Brain pericyte (primary cell): ENCODE results near the gene TRIM43.
"Not testable (repeated sequence)": the region's sequence is repeated elsewhere in the genome, so short reads cannot be mapped to it uniquely, and the experiment has no call there.

Source experiments
- DNase-seq: peaks from one replicate; pipeline ENCODE4 v3.0.0-alpha.2; 2012; ENCODE audit warnings: low read depth, low spot score

Gene TRIM43

DNA sequence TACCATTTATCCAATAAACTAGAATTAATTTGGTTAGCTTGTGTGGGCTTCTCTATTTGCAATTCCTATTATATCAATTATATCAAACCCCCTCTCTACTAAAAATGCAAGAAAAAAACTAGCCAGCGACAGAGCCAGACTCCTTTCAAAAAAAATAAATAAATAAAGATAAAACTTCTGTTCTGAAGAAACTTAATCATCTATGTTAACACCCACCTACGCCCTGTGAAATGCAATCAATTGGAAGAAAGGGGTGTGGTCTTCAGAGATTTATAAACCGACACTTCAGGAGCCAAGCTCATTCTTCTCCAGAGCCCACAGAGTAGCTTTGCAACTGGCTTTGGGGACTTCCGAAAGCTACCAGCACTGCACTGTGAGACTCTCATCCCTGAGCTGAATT is at the start of gene TRIM43:
TSS of gene TRIM43 (plus strand) at position 301 of the 400 bp plus-strand sequence. CDS start 2,023 bp downstream, outside the sequence.
- not testable (repeated sequence) for DNase-seq

DNA sequence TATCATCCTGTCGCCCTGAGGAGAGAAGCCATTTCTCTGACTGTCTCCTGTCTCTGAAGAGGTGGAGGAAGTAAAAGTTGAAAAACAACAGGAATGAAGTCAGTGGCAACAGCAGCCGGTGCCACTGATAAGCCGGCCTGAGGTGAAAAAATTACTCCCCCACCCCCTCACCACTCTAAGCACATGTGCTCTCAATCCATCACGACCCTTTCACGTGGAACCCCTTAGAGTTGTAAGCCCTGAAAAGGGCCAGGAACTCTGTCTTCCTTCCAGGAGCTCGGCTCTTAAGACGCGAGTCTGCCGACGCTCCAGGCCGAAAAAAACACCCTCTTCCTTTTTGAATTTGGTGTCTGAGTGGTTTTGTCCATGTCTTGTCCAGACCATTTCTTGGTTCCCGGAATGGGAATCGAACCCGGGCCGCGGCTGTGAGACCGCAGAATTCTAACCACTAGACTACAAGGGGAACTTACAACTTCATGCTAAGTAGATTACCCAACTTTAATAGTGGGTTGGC is 40.7 kb upstream of the TRIM43 start:
- no peak for DNase-seq

DNA sequence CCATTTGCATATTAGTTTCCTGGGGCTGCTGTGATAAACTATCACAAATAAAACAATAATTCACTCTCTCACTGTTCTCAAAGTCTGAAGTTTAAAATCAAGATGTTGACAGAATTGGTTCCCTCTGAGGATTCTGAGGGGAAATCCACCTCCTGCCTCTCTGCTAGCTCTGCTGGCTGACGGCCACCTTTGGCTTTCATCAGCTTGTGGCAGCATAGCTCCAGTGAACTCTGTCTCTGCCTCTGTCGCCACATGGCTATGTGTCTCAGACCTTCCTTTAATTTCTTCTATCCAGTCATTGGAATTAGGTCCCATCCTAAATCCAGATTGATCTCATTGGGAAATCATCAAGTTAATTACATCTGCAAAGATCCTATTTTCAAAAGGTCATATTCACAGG is 38.9 kb upstream of the TRIM43 start:
- no peak for DNase-seq

DNA sequence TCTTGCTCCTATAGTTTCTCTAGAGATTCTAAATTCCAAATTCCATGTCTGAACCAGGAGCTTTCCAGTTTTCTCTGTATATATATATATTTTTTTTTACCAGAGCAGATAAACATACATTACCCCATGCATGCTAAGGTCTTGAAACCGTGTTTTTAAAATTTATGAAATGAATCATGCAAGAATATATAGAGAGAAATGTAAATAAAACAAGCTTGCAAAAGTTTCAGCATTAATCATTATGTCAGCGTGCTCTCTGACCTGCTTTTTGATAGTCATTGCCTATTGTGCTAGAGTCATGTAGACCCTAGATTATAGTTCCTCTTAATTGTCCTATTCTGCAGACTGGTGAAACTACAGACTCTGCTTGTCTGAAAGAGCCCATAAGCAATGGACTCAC is 22.6 kb upstream of the TRIM43 start:
- no peak for DNase-seq

DNA sequence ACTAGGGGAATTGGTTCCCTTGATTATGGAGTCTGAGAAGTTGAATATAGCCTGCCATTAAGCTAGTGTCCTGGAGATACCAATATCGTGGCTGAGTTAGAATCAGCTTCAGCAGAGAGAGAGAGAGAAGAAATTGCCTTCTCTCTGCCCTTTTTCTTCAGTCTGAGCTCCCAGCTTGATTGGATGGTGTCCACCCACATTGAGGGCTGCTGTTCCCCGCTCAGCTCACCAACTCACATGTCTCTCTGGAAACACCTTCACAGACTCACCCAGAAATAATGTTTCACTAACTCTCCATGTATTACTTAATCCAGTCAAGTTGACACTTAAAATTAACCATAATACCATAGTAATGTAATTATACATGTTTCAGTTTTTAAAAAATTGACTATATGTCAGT is 17.9 kb upstream of the TRIM43 start:
- DNase-seq = no peak

DNA sequence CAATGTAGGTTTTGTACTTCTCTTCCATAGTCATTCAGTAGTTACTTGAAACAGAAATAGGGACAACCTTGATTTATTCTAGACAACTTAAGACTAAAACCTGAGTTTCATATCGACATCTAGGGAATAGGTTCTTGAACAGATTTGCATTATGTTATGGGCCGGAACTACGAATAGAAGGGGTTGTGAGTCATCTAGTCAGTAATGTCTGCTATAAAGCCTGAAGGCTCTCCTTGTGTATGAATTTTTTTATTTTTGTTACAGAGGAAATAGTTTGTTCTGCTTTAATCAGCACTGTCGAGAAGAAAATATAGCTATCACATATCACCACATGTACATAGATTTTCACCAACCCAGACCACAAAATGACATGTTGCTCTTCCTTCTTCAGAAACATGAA is 17.3 kb upstream of the TRIM43 start:
- no peak for DNase-seq

DNA sequence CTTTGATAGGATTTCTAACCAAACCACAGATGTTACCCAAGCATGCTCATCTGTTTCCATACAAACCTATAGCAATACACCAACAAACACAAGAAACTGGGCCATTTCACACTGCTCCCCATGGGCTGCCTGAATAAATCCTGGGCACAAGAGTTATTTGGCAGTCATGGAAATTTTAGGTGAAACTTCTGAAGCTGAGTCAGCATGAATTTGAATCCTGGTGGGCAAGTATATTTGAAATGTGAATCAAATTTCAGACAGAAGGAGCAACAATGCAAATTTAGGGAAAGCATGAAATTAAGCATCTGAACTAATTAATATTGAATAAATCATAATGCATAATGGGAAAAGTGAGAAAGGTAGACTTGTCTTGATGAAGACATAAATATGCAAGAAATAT is 15.9 kb upstream of the TRIM43 start:
- no peak for DNase-seq

DNA sequence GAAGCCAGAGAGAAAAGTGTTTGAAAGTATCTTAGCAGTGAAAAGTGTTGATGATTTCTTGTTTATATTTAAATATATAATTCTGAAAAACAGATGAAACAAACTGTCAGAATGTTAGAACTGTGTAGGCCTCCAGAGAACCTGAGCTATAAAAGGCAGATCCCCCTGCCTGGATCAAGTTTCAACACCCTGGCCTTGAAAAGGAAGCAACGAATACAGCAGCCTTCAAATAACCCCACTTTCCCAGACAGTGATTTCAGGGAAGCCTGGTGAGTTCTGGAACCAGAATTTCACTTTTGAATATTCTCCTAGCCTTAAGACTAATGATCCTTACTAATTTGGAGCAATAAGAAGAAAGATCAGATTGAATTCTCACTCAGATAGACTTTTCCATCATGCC is 13.3 kb upstream of the TRIM43 start:
- DNase-seq = no peak

DNA sequence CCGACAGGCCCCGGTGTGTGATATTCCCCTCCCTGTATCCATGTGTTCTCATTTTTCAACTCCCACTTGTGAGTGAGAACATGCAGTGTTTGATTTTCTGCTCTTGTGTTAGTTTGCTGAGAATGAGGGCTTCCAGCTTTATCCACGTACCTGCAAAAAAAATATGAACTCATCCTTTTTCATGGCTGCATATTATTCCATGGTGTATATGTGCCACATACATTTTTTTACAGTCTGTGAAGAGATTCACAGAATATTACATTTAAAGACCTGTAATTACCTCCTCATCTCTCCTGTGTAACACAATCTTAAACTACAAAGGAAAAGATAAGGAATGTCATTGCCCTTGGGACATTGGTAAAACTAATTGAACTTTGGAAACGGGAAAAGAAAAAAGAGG is 8.3 kb upstream of the TRIM43 start:
- not testable (repeated sequence) for DNase-seq

DNA sequence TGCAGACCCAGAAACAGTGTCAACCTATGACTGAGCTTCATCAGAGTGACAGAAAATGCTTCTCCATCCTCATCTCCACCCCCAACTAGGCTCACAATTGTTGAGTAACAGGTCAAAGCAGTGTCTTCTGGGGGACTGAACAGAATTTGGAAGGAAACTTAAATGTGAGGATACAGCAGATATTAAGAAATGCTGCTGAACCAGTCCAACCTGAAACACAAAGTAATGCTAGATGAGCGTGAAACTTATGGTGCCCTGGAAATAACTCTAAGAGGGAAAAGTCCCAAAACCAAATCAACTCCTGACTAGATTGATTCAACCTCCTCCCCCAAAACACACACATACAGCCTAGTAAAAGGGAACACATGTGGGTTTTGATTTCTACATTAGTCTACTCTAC is 7.5 kb upstream of the TRIM43 start:
- not testable (repeated sequence) for DNase-seq

DNA sequence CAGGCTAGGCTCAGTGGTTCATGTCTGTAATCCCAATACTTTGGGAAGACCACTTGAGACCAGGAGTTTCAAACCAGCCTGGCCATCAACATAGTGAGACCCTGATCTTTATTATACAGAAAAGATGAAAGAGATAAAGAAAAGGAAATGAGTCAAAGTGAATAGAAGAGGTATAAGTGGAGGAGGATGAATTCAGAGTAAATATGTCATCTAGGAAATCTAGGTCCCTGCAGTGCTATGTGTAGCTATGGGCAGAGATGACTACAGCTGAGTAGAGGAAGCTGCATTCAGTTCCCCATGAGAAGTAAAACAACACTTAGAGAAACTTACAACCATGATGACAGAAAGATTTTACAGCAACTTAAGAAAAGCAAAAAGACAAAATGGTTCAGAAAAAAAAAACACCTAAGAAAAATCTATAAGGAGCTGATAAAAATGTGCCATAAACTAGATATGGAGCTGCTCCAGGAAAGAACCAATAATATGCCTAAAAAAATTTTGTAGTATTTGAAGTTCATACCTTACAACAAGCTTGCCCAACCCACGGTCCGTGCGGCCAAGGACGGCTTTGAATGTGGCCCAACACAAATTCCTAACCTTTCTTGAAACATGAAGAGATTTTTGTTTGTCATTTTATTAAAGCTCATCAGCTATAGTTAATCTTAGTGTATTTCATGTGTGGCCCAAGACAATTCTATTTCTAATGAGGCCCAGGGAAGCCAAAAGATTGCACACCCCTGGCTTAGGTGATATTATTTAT is 1.8 kb upstream of the TRIM43 start:
- not testable (repeated sequence) for DNase-seq

DNA sequence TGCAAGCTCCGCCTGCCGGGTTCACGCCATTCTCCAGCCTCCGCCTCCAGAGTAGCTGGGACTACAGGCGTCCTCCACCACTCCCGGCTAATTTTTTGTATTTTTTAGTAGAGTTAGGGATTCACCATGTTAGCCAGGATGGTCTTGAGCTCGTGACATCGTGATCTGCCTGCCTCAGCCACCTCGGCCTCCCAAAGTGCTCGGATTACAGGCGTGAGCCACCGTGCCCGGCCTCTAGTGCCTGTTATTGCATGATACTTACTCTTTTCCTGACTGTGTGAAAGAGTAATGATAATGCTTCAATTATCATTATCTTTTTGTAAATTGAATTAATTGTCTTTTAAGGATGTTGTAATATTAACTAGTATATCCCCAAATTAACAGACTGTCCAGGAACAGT is 1.2 kb downstream of the TRIM43 start:
- DNase-seq = not testable (repeated sequence)

DNA sequence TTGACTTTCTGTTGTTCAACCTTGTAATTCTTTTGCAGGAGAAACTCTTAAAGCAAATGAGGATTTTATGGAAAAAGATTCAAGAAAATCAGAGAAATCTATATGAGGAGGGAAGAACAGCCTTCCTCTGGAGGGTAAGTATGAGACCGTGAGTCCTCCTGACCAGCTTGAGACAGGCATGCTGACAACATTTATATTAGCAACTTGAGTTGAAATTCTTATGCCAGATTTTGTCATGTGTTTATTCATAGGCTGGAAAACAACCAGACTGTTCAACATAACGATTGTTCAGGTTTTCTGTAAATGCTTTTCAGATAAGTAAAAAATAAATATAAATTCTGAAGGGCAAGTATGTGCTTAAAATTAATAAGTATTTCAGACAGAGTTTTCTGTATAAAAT is 3.2 kb downstream of the TRIM43 start:
- DNase-seq = not testable (repeated sequence)

DNA sequence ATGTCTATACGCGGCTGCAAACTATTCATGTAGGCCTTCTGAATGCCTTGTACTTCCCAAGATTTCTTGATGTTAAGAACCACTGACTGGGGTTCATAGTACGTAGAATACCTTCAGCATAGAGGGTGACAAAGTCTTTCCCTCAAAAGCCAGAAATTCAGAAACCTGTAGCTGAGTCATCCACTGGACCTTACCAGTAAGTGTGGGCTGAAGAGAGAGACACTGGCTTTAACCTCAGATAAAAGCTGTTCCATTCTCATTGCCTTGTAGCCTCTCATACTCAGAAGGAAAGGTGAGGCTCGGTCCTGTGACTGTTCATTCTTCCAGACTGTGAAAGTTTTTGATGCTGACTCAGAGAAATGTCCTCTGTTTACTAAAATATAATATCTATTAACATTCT is 9.5 kb downstream of the TRIM43 start:
- not testable (repeated sequence) for DNase-seq

DNA sequence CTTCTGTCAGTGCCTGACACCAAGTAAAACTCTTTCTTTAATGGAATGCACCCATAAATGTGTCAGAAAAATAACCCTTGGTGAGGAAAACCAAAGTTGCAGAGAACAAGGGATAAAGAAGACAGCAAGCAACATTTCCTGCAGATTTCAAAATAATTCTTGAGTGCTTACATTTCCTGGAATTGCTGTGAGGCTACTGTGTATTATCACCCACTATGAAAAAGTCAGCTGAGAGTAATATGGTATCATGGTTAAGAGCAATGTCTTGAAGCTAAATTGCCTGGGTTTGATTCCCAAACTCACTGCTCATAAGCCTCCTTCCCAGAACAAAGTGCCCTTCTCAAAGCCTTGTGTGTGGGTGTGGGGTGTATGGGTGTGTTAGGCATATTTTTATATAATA is 10.3 kb downstream of the TRIM43 start:
- DNase-seq = not testable (repeated sequence)

DNA sequence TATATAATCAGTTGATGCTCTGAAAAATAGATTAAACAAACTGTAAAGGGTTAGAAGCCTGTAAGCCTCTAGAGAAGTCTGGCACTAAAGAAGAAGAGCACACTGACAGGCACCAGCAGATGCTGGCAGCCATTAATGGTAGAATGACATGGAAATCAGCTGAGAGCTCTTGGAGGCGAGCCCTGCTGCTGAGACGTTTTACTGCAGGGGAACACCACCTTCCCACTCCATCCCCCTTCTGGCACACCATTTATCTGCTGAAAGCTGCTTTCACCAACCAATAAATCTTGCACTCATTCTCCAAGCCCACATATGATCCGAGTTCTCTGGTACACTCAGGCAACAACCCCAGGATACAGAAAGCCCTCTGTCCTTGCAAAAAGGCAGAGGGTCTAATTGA is 16.6 kb downstream of the TRIM43 start:
- DNase-seq = not testable (repeated sequence)

DNA sequence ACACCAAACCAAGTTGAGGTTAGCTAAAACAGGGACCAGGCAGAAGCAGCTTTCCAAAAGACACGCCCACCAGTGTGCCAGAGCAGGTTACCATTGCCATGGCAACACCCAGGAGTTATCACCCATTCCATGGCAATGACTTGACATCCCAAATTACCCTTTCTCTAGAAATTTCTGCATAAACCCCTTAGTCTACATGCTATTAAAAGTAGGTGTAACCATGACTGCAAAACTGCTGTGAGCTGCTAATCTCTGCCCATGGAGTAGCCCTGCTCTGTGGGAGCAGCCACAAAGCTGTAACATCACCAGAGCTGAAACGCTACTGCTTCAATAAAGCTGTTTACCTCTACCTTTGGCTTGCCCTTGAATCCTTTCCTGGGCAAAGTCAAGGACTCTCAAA is 18.0 kb downstream of the TRIM43 start:
- DNase-seq = not testable (repeated sequence)

DNA sequence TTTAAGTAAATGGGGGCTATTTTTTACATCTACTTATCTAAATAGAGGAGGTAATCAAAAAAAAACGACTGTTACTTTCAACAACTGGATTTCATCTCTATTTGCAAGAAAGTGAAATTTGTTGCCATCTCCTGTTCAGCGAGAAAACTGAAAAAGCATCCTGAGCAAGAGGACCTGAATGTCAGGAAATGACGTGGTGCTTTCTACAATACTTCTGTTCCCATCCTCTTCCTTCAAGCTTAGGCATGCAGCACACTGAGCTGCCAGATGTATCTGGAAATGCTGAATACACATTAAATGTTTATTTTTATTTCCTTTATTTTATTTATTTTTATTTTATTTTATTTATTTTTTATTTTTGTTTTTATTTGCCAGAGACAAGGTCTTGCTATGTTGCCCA is 21.2 kb downstream of the TRIM43 start:
- not testable (repeated sequence) for DNase-seq

DNA sequence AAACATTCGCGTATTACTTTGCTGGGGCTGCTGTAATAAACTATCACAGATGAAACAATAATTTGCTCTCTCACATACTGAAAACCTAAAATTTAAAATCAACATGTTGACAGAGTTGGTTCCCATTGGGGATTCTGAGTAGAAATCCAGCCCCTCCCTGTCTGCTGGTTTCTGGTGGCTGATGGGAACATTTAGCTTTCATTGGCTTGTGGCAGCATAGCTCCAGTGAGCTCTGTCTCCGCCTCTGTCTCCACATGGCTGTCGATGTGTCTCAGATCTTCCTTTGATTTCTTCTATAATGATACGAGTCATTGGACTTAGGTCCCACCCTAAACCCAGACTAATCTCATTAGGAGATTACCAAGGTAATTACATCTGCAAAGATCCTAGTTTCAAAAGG is 30.9 kb downstream of the TRIM43 start:
- DNase-seq = not testable (repeated sequence)

DNA sequence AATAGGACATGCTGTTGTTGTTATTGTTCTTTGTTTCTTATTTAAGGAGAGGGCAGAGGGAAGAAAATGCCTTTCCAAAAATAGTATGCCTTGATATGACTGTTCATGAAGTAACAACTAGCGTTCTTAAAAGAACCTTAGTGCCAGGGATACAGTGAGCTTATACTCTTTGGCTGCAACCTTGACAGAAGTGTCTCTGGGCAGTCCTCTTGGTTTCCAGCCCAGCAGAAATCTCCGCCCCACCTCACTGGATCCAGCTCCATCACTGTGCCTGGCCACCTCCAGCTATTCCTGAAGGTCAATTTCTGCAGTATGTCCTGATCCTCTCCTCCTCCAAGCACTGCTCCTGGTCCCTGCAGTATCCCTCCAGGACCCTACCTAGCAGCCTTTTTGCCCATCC is 39.2 kb downstream of the TRIM43 start:
- DNase-seq = not testable (repeated sequence)

DNA sequence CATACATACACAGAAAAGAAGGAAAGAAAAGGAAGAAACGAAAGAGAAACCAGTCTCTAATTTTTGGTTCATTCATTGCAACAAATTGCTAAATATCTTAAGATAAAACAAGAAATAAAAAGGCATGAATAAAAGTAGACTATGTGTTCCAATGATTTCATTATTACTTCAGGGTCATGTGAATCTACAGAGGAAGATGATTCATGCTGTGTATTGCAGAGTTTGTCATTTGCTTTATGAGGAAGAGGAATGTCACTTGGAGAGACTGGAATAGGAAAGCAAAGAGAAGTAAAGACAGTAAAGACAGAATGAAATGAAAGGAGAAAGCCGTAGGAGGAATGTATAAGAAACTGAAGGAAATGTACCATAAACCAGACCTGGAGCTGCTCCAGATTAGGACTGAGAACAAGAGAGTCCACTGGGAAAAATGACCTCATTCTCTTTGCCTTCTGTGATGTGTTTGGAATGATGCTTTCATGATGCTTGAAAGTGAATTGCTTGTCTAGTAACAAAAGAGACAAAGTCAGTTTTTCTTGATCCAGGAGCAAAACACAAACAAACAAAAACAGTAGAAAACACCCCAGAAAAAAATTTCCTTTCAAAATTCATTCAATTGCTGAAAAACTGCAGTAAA is 41.9 kb downstream of the TRIM43 start:
- not testable (repeated sequence) for DNase-seq

DNA sequence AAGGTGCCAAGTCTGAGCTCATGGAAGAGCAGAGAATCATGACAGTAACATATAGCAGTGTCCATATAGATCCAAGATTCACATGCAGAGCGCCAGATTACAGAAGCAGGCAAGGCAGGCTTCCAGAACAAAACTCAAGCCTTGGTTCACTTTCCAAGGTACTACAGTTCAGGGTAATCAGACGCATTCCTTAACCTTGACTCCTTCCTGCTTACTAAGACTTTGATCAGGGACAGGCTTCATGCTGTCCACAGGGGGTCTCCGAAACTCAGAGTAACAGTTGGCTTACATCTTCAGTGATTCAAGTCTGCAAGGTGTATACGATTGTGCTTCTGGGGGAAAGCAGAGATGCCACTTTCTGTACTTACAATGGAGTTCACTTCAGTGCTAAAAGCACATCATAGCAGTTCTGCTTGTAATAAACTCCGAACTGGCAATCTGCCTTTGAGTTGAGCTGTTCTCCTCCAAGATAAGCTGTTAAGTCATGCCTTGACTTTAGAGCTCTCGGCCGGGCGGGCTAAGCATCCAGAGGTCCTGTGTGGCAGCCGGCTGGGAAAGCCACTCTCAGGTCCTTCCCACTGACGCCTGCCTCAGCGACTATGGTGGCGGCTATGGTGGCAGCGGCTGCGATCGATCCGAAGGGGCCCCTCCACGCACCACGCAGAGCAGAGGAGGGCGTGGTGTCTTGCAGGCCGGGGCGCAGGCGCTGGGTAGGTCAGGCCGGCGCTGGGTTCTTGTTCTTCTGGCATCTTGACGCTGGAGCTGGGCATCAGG is 48.9 kb downstream of the TRIM43 start:
- not testable (repeated sequence) for DNase-seq
